ENCODE measurements around the gene PCDHB10.
"Not testable (repeated sequence)": the region's sequence is repeated elsewhere in the genome, so short reads cannot be mapped to it uniquely, and the experiment has no call there.

PCDHB10 gene

DNA sequence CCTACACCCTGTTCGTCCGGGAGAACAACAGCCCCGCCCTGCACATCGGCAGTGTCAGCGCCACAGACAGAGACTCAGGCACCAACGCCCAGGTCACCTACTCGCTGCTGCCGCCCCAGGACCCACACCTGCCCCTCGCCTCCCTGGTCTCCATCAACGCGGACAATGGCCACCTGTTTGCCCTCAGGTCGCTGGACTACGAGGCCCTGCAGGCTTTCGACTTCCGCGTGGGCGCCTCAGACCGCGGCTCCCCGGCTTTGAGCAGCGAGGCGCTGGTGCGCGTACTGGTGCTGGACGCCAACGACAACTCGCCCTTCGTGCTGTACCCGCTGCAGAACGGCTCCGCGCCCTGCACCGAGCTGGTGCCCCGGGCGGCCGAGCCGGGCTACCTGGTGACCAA is 3.5 kb upstream of the PCDHB10 start:
- not testable (repeated sequence) for DNase-seq

GRCh38 chr5:141189131-141189530 is 3.0 kb upstream of the PCDHB10 start:
- DNase-seq: not testable (repeated sequence)

GRCh38 chr5:141194332-141194731 is 2.2 kb downstream of the PCDHB10 start:
- not testable (repeated sequence) for DNase-seq

DNA sequence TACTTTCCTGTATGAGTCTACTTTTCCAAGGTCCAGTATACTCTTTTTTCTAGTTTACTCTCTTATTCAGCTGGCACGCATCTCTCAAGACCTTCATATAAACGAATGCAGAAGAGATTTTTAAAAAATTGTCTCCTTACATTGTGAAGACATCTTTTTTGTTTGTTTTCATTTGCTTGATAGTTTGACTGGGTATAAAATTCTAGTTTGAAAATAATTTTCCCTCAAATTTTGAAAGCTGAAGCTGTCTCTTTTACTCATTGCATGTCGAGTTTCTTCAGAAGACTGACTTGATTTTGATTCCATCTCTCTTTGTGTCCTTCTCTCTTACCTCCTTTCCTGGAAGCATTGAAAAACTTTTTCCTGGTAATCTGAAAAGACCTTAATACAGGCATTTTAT is 4.2 kb downstream of the PCDHB10 start:
- DNase-seq: no peak

GRCh38 chr5:141199359-141200235 is 7.4 kb downstream of the PCDHB10 start, which contains the start of gene PCDHB11:
TSS of gene PCDHB11 (plus strand) at chr5:141199627. CDS start at chr5:141199775, 148 bp downstream.
- DNase-seq: peak; percentile 85

GRCh38 chr5:141201126-141201525 is 9.0 kb downstream of the PCDHB10 start:
- DNase-seq: not testable (repeated sequence)

DNA sequence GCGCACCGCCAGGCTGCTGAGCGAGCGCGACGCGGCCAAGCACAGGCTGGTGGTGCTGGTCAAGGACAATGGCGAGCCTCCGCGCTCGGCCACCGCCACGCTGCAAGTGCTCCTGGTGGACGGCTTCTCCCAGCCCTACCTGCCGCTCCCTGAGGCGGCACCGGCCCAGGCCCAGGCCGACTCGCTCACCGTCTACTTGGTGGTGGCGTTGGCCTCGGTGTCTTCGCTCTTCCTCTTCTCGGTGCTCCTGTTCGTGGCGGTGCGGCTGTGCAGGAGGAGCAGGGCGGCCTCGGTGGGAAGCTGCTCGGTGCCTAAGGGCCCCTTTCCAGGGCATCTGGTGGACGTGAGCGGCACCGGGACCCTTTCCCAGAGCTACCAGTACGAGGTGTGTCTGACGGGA is 9.5 kb downstream of the PCDHB10 start:
- DNase-seq: not testable (repeated sequence)

GRCh38 chr5:141208478-141208877 is 16.3 kb downstream of the PCDHB10 start, which contains the start of gene PCDHB12:
TSS of gene PCDHB12 (plus strand) at chr5:141208719. CDS start at chr5:141208908, 189 bp downstream.
- DNase-seq: peak; percentile 79

GRCh38 chr5:141210281-141210680 is 18.1 kb downstream of the PCDHB10 start:
- not testable (repeated sequence) for DNase-seq

GRCh38 chr5:141210849-141211248 is 18.7 kb downstream of the PCDHB10 start:
- DNase-seq: not testable (repeated sequence)

GRCh38 chr5:141213656-141214339 is 21.6 kb downstream of the PCDHB10 start, which contains the start of gene PCDHB13:
TSS of gene PCDHB13 (plus strand) at chr5:141213919. CDS start at chr5:141214124, 205 bp downstream.
- peak; percentile 15 for DNase-seq

DNA sequence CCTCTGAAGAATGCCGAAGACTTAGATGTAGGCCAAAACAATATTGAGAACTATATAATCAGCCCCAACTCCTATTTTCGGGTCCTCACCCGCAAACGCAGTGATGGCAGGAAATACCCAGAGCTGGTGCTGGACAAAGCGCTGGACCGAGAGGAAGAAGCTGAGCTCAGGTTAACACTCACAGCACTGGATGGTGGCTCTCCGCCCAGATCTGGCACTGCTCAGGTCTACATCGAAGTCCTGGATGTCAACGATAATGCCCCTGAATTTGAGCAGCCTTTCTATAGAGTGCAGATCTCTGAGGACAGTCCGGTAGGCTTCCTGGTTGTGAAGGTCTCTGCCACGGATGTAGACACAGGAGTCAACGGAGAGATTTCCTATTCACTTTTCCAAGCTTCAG is 22.4 kb downstream of the PCDHB10 start:
- DNase-seq: not testable (repeated sequence)

GRCh38 chr5:141215504-141215903 is 23.4 kb downstream of the PCDHB10 start:
- DNase-seq: not testable (repeated sequence)

DNA sequence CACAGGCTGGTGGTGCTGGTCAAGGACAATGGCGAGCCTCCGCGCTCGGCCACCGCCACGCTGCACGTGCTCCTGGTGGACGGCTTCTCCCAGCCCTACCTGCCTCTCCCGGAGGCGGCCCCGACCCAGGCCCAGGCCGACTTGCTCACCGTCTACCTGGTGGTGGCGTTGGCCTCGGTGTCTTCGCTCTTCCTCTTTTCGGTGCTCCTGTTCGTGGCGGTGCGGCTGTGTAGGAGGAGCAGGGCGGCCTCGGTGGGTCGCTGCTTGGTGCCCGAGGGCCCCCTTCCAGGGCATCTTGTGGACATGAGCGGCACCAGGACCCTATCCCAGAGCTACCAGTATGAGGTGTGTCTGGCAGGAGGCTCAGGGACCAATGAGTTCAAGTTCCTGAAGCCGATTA is 23.9 kb downstream of the PCDHB10 start:
- not testable (repeated sequence) for DNase-seq

GRCh38 chr5:141223112-141223783 is 31.1 kb downstream of the PCDHB10 start, which contains the start of gene PCDHB14:
TSS of gene PCDHB14 (plus strand) at chr5:141223343. CDS start at chr5:141223506, 163 bp downstream.
- DNase-seq: peak; percentile 82

GRCh38 chr5:141224844-141225243 is 32.7 kb downstream of the PCDHB10 start:
- not testable (repeated sequence) for DNase-seq

GRCh38 chr5:141225421-141225820 is 33.3 kb downstream of the PCDHB10 start:
- not testable (repeated sequence) for DNase-seq

- peak; percentile 62 for DNase-seq
These were observed 42.0 kb downstream of the PCDHB10 start for GRCh38 chr5:141234109-141234667.

GRCh38 chr5:141235922-141236321 is 43.8 kb downstream of the PCDHB10 start:
- DNase-seq: not testable (repeated sequence)

DNA sequence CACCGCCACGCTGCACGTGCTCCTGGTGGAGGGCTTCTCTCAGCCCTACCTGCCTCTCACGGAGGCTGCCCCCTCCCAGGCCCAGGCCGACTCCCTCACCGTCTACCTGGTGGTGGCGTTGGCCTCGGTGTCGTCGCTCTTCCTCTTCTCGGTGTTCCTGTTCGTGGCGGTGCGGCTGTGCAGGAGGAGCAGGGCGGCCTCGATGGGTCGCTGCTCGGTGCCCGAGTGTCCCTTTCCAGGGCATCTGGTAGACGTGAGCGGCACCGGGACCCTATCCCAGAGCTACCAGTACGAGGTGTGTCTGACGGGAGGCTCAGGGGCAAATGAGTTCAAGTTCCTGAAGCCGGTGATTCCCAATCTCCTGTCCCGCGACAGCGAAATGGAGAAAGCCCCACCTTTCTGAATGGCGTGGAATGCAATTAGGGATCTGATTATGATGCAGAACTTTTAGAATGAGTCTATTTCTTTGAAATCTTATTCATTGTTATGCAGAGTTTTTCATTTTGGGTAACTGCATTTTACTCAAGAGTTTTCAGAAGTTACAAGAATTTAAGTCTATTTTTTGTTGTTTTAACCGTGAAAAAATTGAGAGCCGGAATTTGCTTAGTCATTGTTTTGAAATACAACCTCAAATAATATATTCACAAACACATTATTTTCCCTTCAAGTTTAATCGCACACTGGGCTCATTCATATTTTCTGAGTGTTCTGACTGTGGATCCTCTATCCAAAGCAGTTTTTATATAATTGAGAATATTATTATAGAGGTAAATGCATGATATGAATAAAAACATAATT is 44.6 kb downstream of the PCDHB10 start:
- DNase-seq: no peak

DNA sequence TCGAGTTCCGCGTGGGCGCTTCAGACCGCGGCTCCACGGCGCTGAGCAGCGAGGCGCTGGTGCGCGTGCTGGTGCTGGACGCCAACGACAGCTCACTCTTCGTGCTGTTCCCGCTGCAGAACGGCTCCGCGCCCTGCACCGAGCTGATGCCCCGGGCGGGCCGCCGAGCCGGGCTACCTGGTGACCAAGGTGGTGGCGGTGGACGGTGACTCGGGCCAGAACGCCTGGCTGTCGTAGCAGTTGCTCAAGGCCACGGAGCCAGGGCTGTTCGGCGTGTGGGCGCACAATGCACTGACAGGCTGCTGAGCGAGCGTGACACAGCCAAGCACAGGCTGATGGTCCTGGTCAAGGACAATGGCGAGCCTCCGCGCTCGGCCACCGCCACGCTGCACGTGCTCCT is 49.3 kb downstream of the PCDHB10 start:
- no peak for DNase-seq

Data from NCI-H748 treated with DMSO at 0.1 percent for 48 hours (cell line).